ENCODE results near the gene TRAPPC3. TPM values are rescaled to one million over a fixed set of nuclear protein-coding genes. Genes with fewer than 3 reads are reported as not detected.
A peak's percentile ranks its signal among the peaks of the same experiment; 100 is the strongest.

The TRAPPC3 gene
- total RNA-seq, 4 donors from 2014 or later, result 54.6 to 165 (median 105) TPM

- in situ Hi-C loops (cut with MboI; ENCODE audit: low pct_ligation_motif_present in 1 of 4, low pct_unique_long_range_greater_than_20kb in 1 of 4, low sequenced_read_pairs in 3 of 4) (no loop called here), intact Hi-C loops (cut with DNase I; ENCODE audit: low total_unique reads) (no loop called here)
- H3K27me3 ChIP-seq, result peaks cover 20% of the 10 kb centered on the region
- H3K9me3 ChIP-seq, result no peaks in the 10 kb centered on the region
- TF ChIP-seq POLR2A (IDR thresholded peaks at IDR 0.05) (no peak), CTCF (IDR thresholded peaks at IDR 0.05) (no peak), POLR2AphosphoS5 (IDR thresholded peaks at IDR 0.05) (no peak), EP300 (IDR thresholded peaks at IDR 0.05; ENCODE audit: low read depth) (no peak)
- no peaks in the 10 kb centered on the region for H3K36me3 ChIP-seq
- H3K27ac ChIP-seq, result no peak overlapping the region
- WGBS, 2 donors (ENCODE audit: low coverage in 1 of 2), result 81 to 83% methylated on average over 17 to 21 of the region's 21 CpGs
- H3K4me3 ChIP-seq, result no peak overlapping the region
- no peak for DNase-seq
- peaks cover 0 to 9% (median 7%) of the 10 kb centered on the region in 4 donors for H3K4me1 ChIP-seq
Observed at GRCh38 chr1:36126005-36126716, 23.1 kb downstream of the TRAPPC3 start.

- 21 to 86% methylated on average over 1 to 41 of the region's 77 CpGs for WGBS, 2 donors (ENCODE audit: low coverage in 1 of 2)
- peak; percentile 19 for DNase-seq
- peak within 1 kb of the TSS in 1 of 4 donors; percentile 9 for H3K27ac ChIP-seq
- TF ChIP-seq EP300 (IDR thresholded peaks at IDR 0.05; ENCODE audit: low read depth) (no peak), POLR2A (IDR thresholded peaks at IDR 0.05) (no peak)
- no peaks in the 10 kb centered on the region for H3K9me3 ChIP-seq
- intact Hi-C loops (cut with DNase I; ENCODE audit: low total_unique reads), result no loop called here
- peak within 1 kb of the TSS; percentile 18 to 43 (median 30) for H3K4me3 ChIP-seq
- H3K4me1 ChIP-seq, result peaks cover 0 to 9% (median 7%) of the 10 kb centered on the region in 4 donors
- peaks cover 20% of the 10 kb centered on the region for H3K27me3 ChIP-seq
- in situ Hi-C loops (cut with MboI; ENCODE audit: low pct_ligation_motif_present in 1 of 4, low pct_unique_long_range_greater_than_20kb in 1 of 4, low sequenced_read_pairs in 3 of 4), result no loop called here
- H3K36me3 ChIP-seq, result no peaks in the 10 kb centered on the region
Observed at GRCh38 chr1:36125129-36125991, 23.9 kb downstream of the TRAPPC3 start, which contains the start of gene COL8A2. Gene COL8A2, minus strand, starts transcription at chr1:36125222. Its CDS starts 24,980 bp downstream, at chr1:36100242.

GRCh38 chr1:36124404-36125128, 24.7 kb downstream of the TRAPPC3 start:
- TF ChIP-seq POLR2A (IDR thresholded peaks at IDR 0.05) (no peak), POLR2AphosphoS5 (IDR thresholded peaks at IDR 0.05) (no peak), CTCF (IDR thresholded peaks at IDR 0.05) (no peak), EP300 (IDR thresholded peaks at IDR 0.05; ENCODE audit: low read depth) (no peak)
- H3K36me3 ChIP-seq, result no peaks in the 10 kb centered on the region
- intact Hi-C loops (cut with DNase I; ENCODE audit: low total_unique reads), result no loop called here
- peak overlapping the region in 3 of 4 donors; percentile 18 to 38 (median 36) for H3K4me3 ChIP-seq
- H3K27ac ChIP-seq, result peak overlapping the region in 1 of 4 donors; percentile 9
- no peaks in the 10 kb centered on the region for H3K9me3 ChIP-seq
- in situ Hi-C loops (cut with MboI; ENCODE audit: low pct_ligation_motif_present in 1 of 4, low pct_unique_long_range_greater_than_20kb in 1 of 4, low sequenced_read_pairs in 3 of 4), result loop anchor here in 2 of 4 donors (25.0 kb wide), 2 partner anchors 163 to 288 kb away; no protein-coding TSS in a partner anchor
- 47% methylated on average over 16 of the region's 42 CpGs; no CpG with 5 or more reads in 1 of the 2 donors for WGBS, 2 donors (ENCODE audit: low coverage in 1 of 2)
- H3K4me1 ChIP-seq, result peaks cover 0 to 9% (median 7%) of the 10 kb centered on the region in 4 donors
- no peak for DNase-seq
- H3K27me3 ChIP-seq, result peaks cover 20% of the 10 kb centered on the region

GRCh38 chr1:36123356-36123755, 25.9 kb downstream of the TRAPPC3 start:
- WGBS, 2 donors (ENCODE audit: low coverage in 1 of 2), result 56 to 64% methylated on average over 8 of the region's 8 CpGs
- H3K36me3 ChIP-seq, result no peaks in the 10 kb centered on the region
- H3K27me3 ChIP-seq, result peaks cover 20% of the 10 kb centered on the region
- in situ Hi-C loops (cut with MboI; ENCODE audit: low pct_ligation_motif_present in 1 of 4, low pct_unique_long_range_greater_than_20kb in 1 of 4, low sequenced_read_pairs in 3 of 4), result loop anchor here in 2 of 4 donors (25.0 kb wide), 2 partner anchors 164 to 289 kb away; no protein-coding TSS in a partner anchor
- peaks cover 0 to 11% (median 8%) of the 10 kb centered on the region in 4 donors for H3K4me1 ChIP-seq
- no peaks in the 10 kb centered on the region for H3K9me3 ChIP-seq
- H3K27ac ChIP-seq, result no peak overlapping the region
- TF ChIP-seq EP300 (IDR thresholded peaks at IDR 0.05; ENCODE audit: low read depth) (no peak), POLR2A (IDR thresholded peaks at IDR 0.05) (no peak), CTCF (IDR thresholded peaks at IDR 0.05) (no peak), POLR2AphosphoS5 (IDR thresholded peaks at IDR 0.05) (no peak)
- intact Hi-C loops (cut with DNase I; ENCODE audit: low total_unique reads), result no loop called here
- no peak overlapping the region for H3K4me3 ChIP-seq
- no peak for DNase-seq

Data from transverse colon (tissue), 4 donors.